GM21515 (cell line): ENCODE results near the gene SLC25A21.

ENCODE experiments used
- ATAC-seq: cut with Tn5 transposase; IDR thresholded peaks from one replicate; pipeline ENCODE4 v1.9.1; 2021; ENCODE audit not compliant: unreplicated experiment

Gene SLC25A21

GRCh38 chr14:37145395-37145794 is 27.0 kb downstream of the SLC25A21 start:
- ATAC-seq: no peak

- no peak for ATAC-seq
Measured at GRCh38 chr14:37144729-37145363, 27.6 kb downstream of the SLC25A21 start.

GRCh38 chr14:37143475-37143874 is 28.9 kb downstream of the SLC25A21 start:
- no peak for ATAC-seq

- no peak for ATAC-seq
Measured at GRCh38 chr14:37142835-37143401, 29.5 kb downstream of the SLC25A21 start.

- no peak for ATAC-seq
Measured at GRCh38 chr14:37140176-37140575, 32.2 kb downstream of the SLC25A21 start.

GRCh38 chr14:37139710-37140109 is 32.7 kb downstream of the SLC25A21 start:
- ATAC-seq: no peak

GRCh38 chr14:37138898-37139297 is 33.5 kb downstream of the SLC25A21 start:
- ATAC-seq: no peak

GRCh38 chr14:37133284-37133913 is 39.0 kb downstream of the SLC25A21 start:
- ATAC-seq: no peak

- no peak for ATAC-seq
Measured at GRCh38 chr14:37131205-37131604, 41.2 kb downstream of the SLC25A21 start.

GRCh38 chr14:37129047-37129446 is 43.4 kb downstream of the SLC25A21 start:
- no peak for ATAC-seq

GRCh38 chr14:37124614-37125013 is 47.8 kb downstream of the SLC25A21 start:
- no peak for ATAC-seq

GRCh38 chr14:37122919-37123639 is 49.3 kb downstream of the SLC25A21 start:
- ATAC-seq: no peak

- ATAC-seq: no peak
Measured at GRCh38 chr14:37122288-37122687, 50.1 kb downstream of the SLC25A21 start.

GRCh38 chr14:37118673-37119366 is 53.6 kb downstream of the SLC25A21 start:
- no peak for ATAC-seq

- no peak for ATAC-seq
Measured at GRCh38 chr14:37116933-37117849, 55.2 kb downstream of the SLC25A21 start.

- ATAC-seq: no peak
Measured at GRCh38 chr14:37115406-37115805, 57.0 kb downstream of the SLC25A21 start.

GRCh38 chr14:37114559-37114958 is 57.8 kb downstream of the SLC25A21 start:
- no peak for ATAC-seq

- ATAC-seq: no peak
Measured at GRCh38 chr14:37114002-37114401, 58.4 kb downstream of the SLC25A21 start.

- no peak for ATAC-seq
Measured at GRCh38 chr14:37098132-37098531, 74.3 kb downstream of the SLC25A21 start.

- no peak for ATAC-seq
Measured at GRCh38 chr14:37094502-37094901, 77.9 kb downstream of the SLC25A21 start.
